ENCODE results near the gene LARGE1.

The LARGE1 gene

GRCh38 chr22:33883961-33884808 lies 36.1 kb downstream of the LARGE1 start:
- H3K4me3 ChIP-seq (ENCODE audit: low read length): no peak overlapping the region

DNA sequence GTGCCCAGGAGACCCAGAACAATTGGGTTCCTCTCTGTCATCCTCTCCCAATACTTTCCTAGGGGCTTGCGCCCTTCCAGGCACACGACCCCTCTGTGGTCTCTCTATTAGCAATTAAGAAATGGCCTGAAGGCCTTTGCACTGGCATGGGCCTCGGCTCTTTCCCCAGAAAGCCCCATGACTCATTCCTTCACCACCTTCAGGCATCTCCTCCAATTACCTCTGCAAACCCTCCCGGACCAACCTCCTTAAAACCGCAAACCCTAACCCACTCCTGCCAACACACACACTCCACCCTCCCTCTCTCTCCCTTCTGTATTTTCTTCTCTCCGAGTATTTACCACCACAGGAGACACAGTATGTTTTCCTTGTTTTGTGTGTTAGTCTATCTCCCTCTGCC lies 36.7 kb downstream of the LARGE1 start:
- H3K9me3 ChIP-seq (replicated peaks; ENCODE audit: low read length): no peaks in the 10 kb centered on the region
- H3K27me3 ChIP-seq (ENCODE audit: control insufficient read depth, insufficient read depth, low read length): no peaks in the 10 kb centered on the region
- peaks cover 9% of the 10 kb centered on the region for H3K4me1 ChIP-seq (ENCODE audit: control insufficient read depth, insufficient read depth, low read length)
- H3K36me3 ChIP-seq (ENCODE audit: insufficient read depth, low read length): no peaks in the 10 kb centered on the region
- no peak overlapping the region for H3K4me2 ChIP-seq (ENCODE audit: low read length)
- H3K9ac ChIP-seq (ENCODE audit: low read depth, low read length): no peak overlapping the region
- no peak overlapping the region for H3K4me3 ChIP-seq (ENCODE audit: low read length)

More at GRCh38 chr22:33883961-33884808, 36.1 kb downstream of the LARGE1 start:
- Histone ChIP-seq H3K4me2 (ENCODE audit: low read length) (no peak overlapping the region), H3K9me3 (replicated peaks; ENCODE audit: low read length) (no peaks in the 10 kb centered on the region), H3K36me3 (ENCODE audit: insufficient read depth, low read length) (no peaks in the 10 kb centered on the region), H3K4me1 (ENCODE audit: control insufficient read depth, insufficient read depth, low read length) (peaks cover 9% of the 10 kb centered on the region), H3K9ac (ENCODE audit: low read depth, low read length) (no peak overlapping the region), H3K27me3 (ENCODE audit: control insufficient read depth, insufficient read depth, low read length) (no peaks in the 10 kb centered on the region)

GRCh38 chr22:33882991-33883390 lies 37.3 kb downstream of the LARGE1 start:
- Histone ChIP-seq H3K4me3 (ENCODE audit: low read length) (no peak overlapping the region), H3K27me3 (ENCODE audit: control insufficient read depth, insufficient read depth, low read length) (no peaks in the 10 kb centered on the region), H3K36me3 (ENCODE audit: insufficient read depth, low read length) (no peaks in the 10 kb centered on the region), H3K4me1 (ENCODE audit: control insufficient read depth, insufficient read depth, low read length) (peaks cover 9% of the 10 kb centered on the region), H3K4me2 (ENCODE audit: low read length) (no peak overlapping the region), H3K9me3 (replicated peaks; ENCODE audit: low read length) (no peaks in the 10 kb centered on the region), H3K9ac (ENCODE audit: low read depth, low read length) (no peak overlapping the region)

- no peaks in the 10 kb centered on the region for H3K9me3 ChIP-seq (replicated peaks; ENCODE audit: low read length)
- H3K9ac ChIP-seq (ENCODE audit: low read depth, low read length): no peak overlapping the region
- H3K4me2 ChIP-seq (ENCODE audit: low read length): no peak overlapping the region
- no peak overlapping the region for H3K4me3 ChIP-seq (ENCODE audit: low read length)
- no peaks in the 10 kb centered on the region for H3K27me3 ChIP-seq (ENCODE audit: control insufficient read depth, insufficient read depth, low read length)
- peaks cover 9% of the 10 kb centered on the region for H3K4me1 ChIP-seq (ENCODE audit: control insufficient read depth, insufficient read depth, low read length)
- H3K36me3 ChIP-seq (ENCODE audit: insufficient read depth, low read length): no peaks in the 10 kb centered on the region
Observed at GRCh38 chr22:33880986-33881385, 39.3 kb downstream of the LARGE1 start.

- Histone ChIP-seq H3K4me2 (ENCODE audit: low read length) (no peak overlapping the region), H3K9ac (ENCODE audit: low read depth, low read length) (no peak overlapping the region), H3K9me3 (replicated peaks; ENCODE audit: low read length) (no peaks in the 10 kb centered on the region)
Observed at GRCh38 chr22:33879796-33880195, 40.5 kb downstream of the LARGE1 start.

GRCh38 chr22:33875316-33875715 lies 45.0 kb downstream of the LARGE1 start:
- Histone ChIP-seq H3K9me3 (replicated peaks; ENCODE audit: low read length) (no peaks in the 10 kb centered on the region), H3K9ac (ENCODE audit: low read depth, low read length) (no peak overlapping the region), H3K4me3 (ENCODE audit: low read length) (no peak overlapping the region), H3K36me3 (ENCODE audit: insufficient read depth, low read length) (no peaks in the 10 kb centered on the region), H3K4me1 (ENCODE audit: control insufficient read depth, insufficient read depth, low read length) (peaks cover 7% of the 10 kb centered on the region), H3K4me2 (ENCODE audit: low read length) (no peak overlapping the region), H3K27me3 (ENCODE audit: control insufficient read depth, insufficient read depth, low read length) (no peaks in the 10 kb centered on the region)

More at GRCh38 chr22:33879796-33880195, 40.5 kb downstream of the LARGE1 start:
- Histone ChIP-seq H3K27me3 (ENCODE audit: control insufficient read depth, insufficient read depth, low read length) (no peaks in the 10 kb centered on the region), H3K4me1 (ENCODE audit: control insufficient read depth, insufficient read depth, low read length) (peaks cover 9% of the 10 kb centered on the region), H3K4me3 (ENCODE audit: low read length) (no peak overlapping the region), H3K36me3 (ENCODE audit: insufficient read depth, low read length) (no peaks in the 10 kb centered on the region)

GRCh38 chr22:33874206-33874605 lies 46.1 kb downstream of the LARGE1 start:
- Histone ChIP-seq H3K9ac (ENCODE audit: low read depth, low read length) (no peak overlapping the region), H3K9me3 (replicated peaks; ENCODE audit: low read length) (no peaks in the 10 kb centered on the region), H3K4me2 (ENCODE audit: low read length) (no peak overlapping the region), H3K4me1 (ENCODE audit: control insufficient read depth, insufficient read depth, low read length) (peaks cover 7% of the 10 kb centered on the region), H3K4me3 (ENCODE audit: low read length) (no peak overlapping the region), H3K27me3 (ENCODE audit: control insufficient read depth, insufficient read depth, low read length) (no peaks in the 10 kb centered on the region), H3K36me3 (ENCODE audit: insufficient read depth, low read length) (no peaks in the 10 kb centered on the region)

GRCh38 chr22:33873666-33874065 lies 46.6 kb downstream of the LARGE1 start:
- no peak overlapping the region for H3K9ac ChIP-seq (ENCODE audit: low read depth, low read length)
- H3K36me3 ChIP-seq (ENCODE audit: insufficient read depth, low read length): no peaks in the 10 kb centered on the region
- no peaks in the 10 kb centered on the region for H3K9me3 ChIP-seq (replicated peaks; ENCODE audit: low read length)
- H3K4me3 ChIP-seq (ENCODE audit: low read length): no peak overlapping the region
- H3K4me1 ChIP-seq (ENCODE audit: control insufficient read depth, insufficient read depth, low read length): peaks cover 7% of the 10 kb centered on the region
- no peak overlapping the region for H3K4me2 ChIP-seq (ENCODE audit: low read length)
- H3K27me3 ChIP-seq (ENCODE audit: control insufficient read depth, insufficient read depth, low read length): no peaks in the 10 kb centered on the region

DNA sequence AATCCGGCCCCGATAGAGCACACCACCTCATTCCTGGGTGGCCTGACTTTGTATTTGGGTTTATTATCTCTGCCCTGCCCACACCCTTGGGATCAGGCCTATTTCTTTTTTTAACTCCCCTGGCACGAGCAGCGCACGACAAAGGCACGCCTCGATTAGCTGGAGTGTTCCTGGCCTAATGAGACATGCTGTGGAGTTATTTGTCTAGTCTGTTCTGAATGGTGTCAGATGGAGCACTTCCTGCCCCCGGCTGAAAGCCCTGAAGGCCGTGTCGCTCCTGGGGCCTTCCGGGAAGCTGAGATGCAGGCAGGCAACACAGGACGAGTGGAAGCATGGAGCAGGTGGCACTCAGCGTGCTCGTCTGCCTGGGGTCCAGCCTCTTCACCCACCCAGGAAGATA lies 47.1 kb downstream of the LARGE1 start:
- Histone ChIP-seq H3K4me3 (ENCODE audit: low read length) (no peak overlapping the region), H3K36me3 (ENCODE audit: insufficient read depth, low read length) (no peaks in the 10 kb centered on the region), H3K9ac (ENCODE audit: low read depth, low read length) (peak overlapping the region; percentile 25), H3K4me2 (ENCODE audit: low read length) (no peak overlapping the region), H3K4me1 (ENCODE audit: control insufficient read depth, insufficient read depth, low read length) (peaks cover 7% of the 10 kb centered on the region), H3K9me3 (replicated peaks; ENCODE audit: low read length) (no peaks in the 10 kb centered on the region), H3K27me3 (ENCODE audit: control insufficient read depth, insufficient read depth, low read length) (no peaks in the 10 kb centered on the region)

- Histone ChIP-seq H3K4me3 (ENCODE audit: low read length) (no peak overlapping the region), H3K4me2 (ENCODE audit: low read length) (no peak overlapping the region), H3K27me3 (ENCODE audit: control insufficient read depth, insufficient read depth, low read length) (no peaks in the 10 kb centered on the region), H3K4me1 (ENCODE audit: control insufficient read depth, insufficient read depth, low read length) (peaks cover 12% of the 10 kb centered on the region), H3K36me3 (ENCODE audit: insufficient read depth, low read length) (no peaks in the 10 kb centered on the region), H3K9me3 (replicated peaks; ENCODE audit: low read length) (no peaks in the 10 kb centered on the region), H3K9ac (ENCODE audit: low read depth, low read length) (no peak overlapping the region)
Observed at GRCh38 chr22:33871935-33872334, 48.3 kb downstream of the LARGE1 start.

GRCh38 chr22:33869946-33870345 lies 50.3 kb downstream of the LARGE1 start:
- Histone ChIP-seq H3K27me3 (ENCODE audit: control insufficient read depth, insufficient read depth, low read length) (no peaks in the 10 kb centered on the region), H3K36me3 (ENCODE audit: insufficient read depth, low read length) (no peaks in the 10 kb centered on the region), H3K4me1 (ENCODE audit: control insufficient read depth, insufficient read depth, low read length) (peaks cover 14% of the 10 kb centered on the region), H3K9ac (ENCODE audit: low read depth, low read length) (no peak overlapping the region), H3K4me3 (ENCODE audit: low read length) (no peak overlapping the region), H3K9me3 (replicated peaks; ENCODE audit: low read length) (no peaks in the 10 kb centered on the region), H3K4me2 (ENCODE audit: low read length) (no peak overlapping the region)

DNA sequence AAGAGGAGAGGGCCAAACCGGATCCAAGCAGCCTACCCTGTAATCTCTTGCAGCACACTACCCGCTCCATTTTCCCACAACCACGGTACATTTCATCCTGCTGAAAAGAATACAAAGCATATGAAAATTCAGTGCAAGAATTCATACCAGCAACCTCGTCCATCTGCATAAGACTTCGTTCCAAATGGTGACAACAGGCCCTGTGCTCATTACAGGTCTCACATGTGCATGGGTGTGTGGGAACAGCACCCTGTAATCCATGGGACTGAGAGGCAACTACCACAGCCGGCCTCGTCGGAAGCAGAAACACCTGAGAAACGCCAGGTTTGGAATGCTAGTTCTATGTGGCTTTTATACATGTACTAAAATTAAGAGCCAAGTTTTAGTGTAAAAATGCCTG lies 52.3 kb downstream of the LARGE1 start:
- Histone ChIP-seq H3K4me3 (ENCODE audit: low read length) (no peak overlapping the region), H3K4me2 (ENCODE audit: low read length) (no peak overlapping the region), H3K9ac (ENCODE audit: low read depth, low read length) (no peak overlapping the region), H3K4me1 (ENCODE audit: control insufficient read depth, insufficient read depth, low read length) (peaks cover 8% of the 10 kb centered on the region), H3K9me3 (replicated peaks; ENCODE audit: low read length) (no peaks in the 10 kb centered on the region), H3K36me3 (ENCODE audit: insufficient read depth, low read length) (no peaks in the 10 kb centered on the region), H3K27me3 (ENCODE audit: control insufficient read depth, insufficient read depth, low read length) (no peaks in the 10 kb centered on the region)
